SU-DHL-6 (cell line): ENCODE data around the gene LASP1NB.

Experiments used
- H2AFZ ChIP-seq: fragments of 200-600 bp; sonication (generic); 2 replicates; pipeline ENCODE4 v1.6.1; 2014; ENCODE audit warnings: low read depth, mild to moderate bottlenecking, moderate library complexity, mixed read lengths, antibody characterized with exemption, low read length; ENCODE audit not compliant: severe bottlenecking
- H3F3A ChIP-seq: fragments of 200-600 bp; shearing (Covaris generic); 2 replicates; pipeline ENCODE4 v1.6.0; 2016; ENCODE audit warnings: antibody characterized with exemption, mild to moderate bottlenecking; ENCODE audit not compliant: insufficient read depth
- H3K27ac ChIP-seq: fragments of 200-600 bp; sonication (generic); 2 replicates; pipeline ENCODE4 v1.5.1; 2016; ENCODE audit warnings: low read depth, mild to moderate bottlenecking, low read length, moderate library complexity, mixed read lengths
- H3K27me3 ChIP-seq: fragments of 200-600 bp; sonication (generic), shearing (Covaris generic); 2 replicates; pipeline ENCODE4 v1.6.0; 2014; ENCODE audit warnings: mild to moderate bottlenecking, low read length
- H3K36me3 ChIP-seq: fragments of 200-600 bp; sonication (generic); 2 replicates; pipeline ENCODE4 v1.6.1; 2014; ENCODE audit warnings: mild to moderate bottlenecking, low read length, mixed read lengths
- H3K4me2 ChIP-seq: fragments of 300-600, 200-600 bp; shearing (Covaris generic), sonication (generic); 2 replicates; pipeline ENCODE4 v1.6.0; 2014; ENCODE audit warnings: low read length, low read depth, mild to moderate bottlenecking; ENCODE audit not compliant: poor library complexity, severe bottlenecking
- H3K4me3 ChIP-seq: fragments of 200-600 bp; sonication (generic); 2 replicates; pipeline ENCODE4 v1.5.1; 2014; ENCODE audit warnings: antibody characterized with exemption, low read length, mild to moderate bottlenecking, mixed read lengths; ENCODE audit not compliant: insufficient read depth, poor library complexity, severe bottlenecking
- H3K79me2 ChIP-seq: fragments of 200-600 bp; sonication (generic); 2 replicates; pipeline ENCODE4 v1.6.1; 2014; ENCODE audit warnings: mild to moderate bottlenecking, low read length, moderate library complexity; ENCODE audit not compliant: insufficient read depth
- H3K9ac ChIP-seq: fragments of 200-600 bp; sonication (generic); 2 replicates; pipeline ENCODE4 v1.7.0; 2014; ENCODE audit warnings: mild to moderate bottlenecking, low read length
- H3K9me2 ChIP-seq: fragments of 200-600 bp; sonication (generic); replicated peaks from 2 replicates; pipeline ENCODE4 v1.6.1; 2014; ENCODE audit warnings: low read length; ENCODE audit not compliant: insufficient read depth
- H3K9me3 ChIP-seq: fragments of 200-600 bp; sonication (generic); 2 replicates; pipeline ENCODE4 v1.6.1; 2014; ENCODE audit warnings: low read length, mixed read lengths; ENCODE audit not compliant: insufficient read depth
- H4K20me1 ChIP-seq: fragments of 200-600 bp; sonication (generic); 2 replicates; pipeline ENCODE4 v1.6.1; 2014; ENCODE audit warnings: low read depth, mild to moderate bottlenecking, antibody characterized with exemption, low read length, moderate library complexity, mixed read lengths
- EZH2phosphoT487 ChIP-seq: fragments of 200-600 bp; sonication (generic), shearing (Covaris generic); conservative IDR thresholded peaks from 2 replicates; pipeline ENCODE4 v1.6.1; 2018; ENCODE audit warnings: mild to moderate bottlenecking, antibody characterized with exemption, low read length, moderate library complexity, mixed read lengths
- TF ChIP-seq, protein P1 (sequence below): fragments of 200-600 bp; sonication (generic); IDR thresholded peaks from one replicate; pipeline ENCODE4 v1.5.1; 2017; ENCODE audit warnings: antibody characterized with exemption, mild to moderate bottlenecking, low read length, moderate library complexity; ENCODE audit not compliant: insufficient read depth, poor library complexity, severe bottlenecking

Gene LASP1NB

DNA sequence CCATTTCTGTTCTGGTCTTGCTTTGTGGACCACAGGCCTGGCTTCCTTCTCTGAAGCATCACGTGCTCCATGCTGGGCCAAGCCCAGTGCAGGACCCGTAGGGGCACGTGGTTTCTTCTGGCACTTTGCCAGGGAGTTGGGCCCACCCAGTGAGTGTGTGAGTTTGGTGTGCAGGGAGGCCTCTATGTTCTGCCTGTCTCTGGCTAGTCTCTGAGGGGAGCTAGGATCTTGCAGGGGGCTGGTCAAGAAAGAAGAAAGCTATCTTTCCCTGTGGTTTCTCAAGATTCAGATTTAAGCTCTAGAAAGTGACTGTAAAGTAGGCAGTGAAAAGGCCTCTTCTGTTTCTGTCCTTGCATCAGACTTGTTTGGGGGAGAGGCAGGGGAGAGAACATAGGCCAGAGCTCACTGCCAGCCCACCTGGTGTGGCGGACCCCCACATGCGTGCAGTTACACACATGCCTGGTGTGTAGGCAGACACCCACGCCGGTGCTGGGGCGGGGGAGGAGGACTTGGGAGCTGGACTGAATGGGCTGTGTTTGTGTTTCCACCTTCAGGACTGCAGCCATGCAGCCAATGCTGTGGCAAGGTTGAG, 43.7 kb upstream of the LASP1NB start:
- H3K27ac ChIP-seq: no peak overlapping the region
- H3K36me3 ChIP-seq: no peaks in the 10 kb centered on the region
- no peaks in the 10 kb centered on the region for H3K9me3 ChIP-seq
- no peaks in the 10 kb centered on the region for H3K27me3 ChIP-seq
- no peak overlapping the region for H3K9ac ChIP-seq
- H2AFZ ChIP-seq: no peak overlapping the region
- H3K4me3 ChIP-seq: no peak overlapping the region
- H3K9me2 ChIP-seq: no peaks in the 10 kb centered on the region
- no peaks in the 10 kb centered on the region for H3F3A ChIP-seq
- H3K79me2 ChIP-seq: peaks cover 87% of the 10 kb centered on the region
- H3K4me2 ChIP-seq: no peak overlapping the region
- no peaks in the 10 kb centered on the region for H4K20me1 ChIP-seq
- TF ChIP-seq, protein P1, sequence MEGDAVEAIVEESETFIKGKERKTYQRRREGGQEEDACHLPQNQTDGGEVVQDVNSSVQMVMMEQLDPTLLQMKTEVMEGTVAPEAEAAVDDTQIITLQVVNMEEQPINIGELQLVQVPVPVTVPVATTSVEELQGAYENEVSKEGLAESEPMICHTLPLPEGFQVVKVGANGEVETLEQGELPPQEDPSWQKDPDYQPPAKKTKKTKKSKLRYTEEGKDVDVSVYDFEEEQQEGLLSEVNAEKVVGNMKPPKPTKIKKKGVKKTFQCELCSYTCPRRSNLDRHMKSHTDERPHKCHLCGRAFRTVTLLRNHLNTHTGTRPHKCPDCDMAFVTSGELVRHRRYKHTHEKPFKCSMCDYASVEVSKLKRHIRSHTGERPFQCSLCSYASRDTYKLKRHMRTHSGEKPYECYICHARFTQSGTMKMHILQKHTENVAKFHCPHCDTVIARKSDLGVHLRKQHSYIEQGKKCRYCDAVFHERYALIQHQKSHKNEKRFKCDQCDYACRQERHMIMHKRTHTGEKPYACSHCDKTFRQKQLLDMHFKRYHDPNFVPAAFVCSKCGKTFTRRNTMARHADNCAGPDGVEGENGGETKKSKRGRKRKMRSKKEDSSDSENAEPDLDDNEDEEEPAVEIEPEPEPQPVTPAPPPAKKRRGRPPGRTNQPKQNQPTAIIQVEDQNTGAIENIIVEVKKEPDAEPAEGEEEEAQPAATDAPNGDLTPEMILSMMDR: no peak
- no peak for TF ChIP-seq EZH2phosphoT487

DNA sequence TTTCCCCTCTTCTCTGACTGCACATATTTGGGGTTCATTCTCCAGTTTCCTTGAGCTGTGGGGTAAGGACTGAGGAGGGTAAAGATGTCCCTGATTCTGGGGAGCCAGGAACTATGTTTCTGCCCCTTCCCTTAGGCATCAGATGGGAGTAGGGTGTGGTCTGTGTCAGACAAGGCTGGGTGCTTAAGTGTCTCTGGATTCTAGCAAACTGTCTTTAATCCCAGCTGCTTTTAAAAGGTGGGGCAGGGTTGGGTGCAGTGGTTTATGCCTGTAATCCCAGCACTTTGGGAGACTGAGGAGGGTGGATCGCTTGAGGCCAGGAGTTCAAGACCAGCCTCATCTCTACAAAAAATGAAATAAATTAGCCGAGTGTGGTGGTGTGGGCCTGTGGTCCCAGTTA, 42.5 kb upstream of the LASP1NB start:
- H3K4me3 ChIP-seq: no peak overlapping the region
- no peak overlapping the region for H3K27ac ChIP-seq
- H2AFZ ChIP-seq: no peak overlapping the region
- no peaks in the 10 kb centered on the region for H3K27me3 ChIP-seq
- H3K9ac ChIP-seq: no peak overlapping the region
- H3K4me2 ChIP-seq: no peak overlapping the region
- TF ChIP-seq, protein P1: no peak
- TF ChIP-seq EZH2phosphoT487: no peak
- no peaks in the 10 kb centered on the region for H4K20me1 ChIP-seq
- no peaks in the 10 kb centered on the region for H3K9me3 ChIP-seq
- H3K36me3 ChIP-seq: no peaks in the 10 kb centered on the region
- no peaks in the 10 kb centered on the region for H3F3A ChIP-seq
- no peaks in the 10 kb centered on the region for H3K9me2 ChIP-seq
- H3K79me2 ChIP-seq: peaks cover 81% of the 10 kb centered on the region

DNA sequence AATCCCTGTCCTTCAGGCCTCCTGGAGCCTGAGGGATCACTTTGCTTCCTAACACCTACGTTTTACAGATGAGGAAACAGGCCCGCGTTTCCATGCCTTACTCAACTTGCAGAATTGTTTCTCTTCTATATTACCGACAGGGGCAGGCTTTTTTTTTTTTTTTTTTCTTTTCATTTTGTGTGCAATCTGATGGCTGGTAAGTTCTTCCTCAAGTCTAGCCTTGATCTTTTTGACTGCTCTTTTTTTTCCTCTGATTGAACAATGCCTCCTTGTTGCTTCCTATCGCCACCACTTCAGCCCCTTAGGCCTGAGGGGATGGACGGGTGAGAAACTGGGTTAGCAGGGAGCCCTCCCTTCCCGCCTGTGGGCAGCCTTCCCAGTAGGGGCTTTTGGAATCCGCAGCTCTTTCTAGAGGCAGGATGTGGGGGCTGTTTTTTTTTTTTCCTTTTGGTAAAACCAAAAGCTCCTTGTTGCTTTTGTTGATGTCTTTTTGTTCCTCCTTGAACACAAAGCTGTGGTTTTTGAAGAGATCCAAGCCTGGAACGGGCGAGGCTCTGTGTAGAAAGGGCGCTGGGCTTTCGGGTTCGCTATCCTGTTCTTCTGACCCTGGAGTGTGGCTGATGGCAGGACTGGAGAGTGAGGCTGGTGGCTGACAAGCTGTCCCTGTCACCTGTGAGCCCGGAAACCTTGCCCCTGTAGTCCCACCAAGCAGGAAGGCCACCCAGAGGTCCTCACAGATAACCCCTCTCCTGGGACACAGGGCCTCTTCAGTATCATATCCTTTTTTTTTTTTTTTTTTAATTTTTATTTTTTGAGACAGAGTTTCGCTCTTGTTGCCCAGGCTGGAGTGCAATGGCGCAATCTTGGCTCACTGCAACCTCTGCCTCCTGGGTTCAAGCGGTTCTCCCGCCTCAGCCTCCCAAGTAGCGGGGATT, 41.6 kb upstream of the LASP1NB start:
- Histone ChIP-seq H3K9ac (no peak overlapping the region), H3K4me3 (no peak overlapping the region), H3K27ac (no peak overlapping the region), H3K79me2 (peaks cover 75% of the 10 kb centered on the region), H3K36me3 (no peaks in the 10 kb centered on the region), H3K9me2 (no peaks in the 10 kb centered on the region), H3K27me3 (no peaks in the 10 kb centered on the region), H4K20me1 (no peaks in the 10 kb centered on the region), H2AFZ (no peak overlapping the region), H3K4me2 (no peak overlapping the region), H3K9me3 (no peaks in the 10 kb centered on the region), H3F3A (no peaks in the 10 kb centered on the region)
- no peak for TF ChIP-seq EZH2phosphoT487
- TF ChIP-seq, protein P1: no peak
